Cardiac muscle cell (in vitro differentiated cells and primary cell): Measurements from ENCODE around the gene TRIM66. TPM values are rescaled to one million over a fixed set of nuclear protein-coding genes. Genes with fewer than 3 reads are reported as not detected.

ENCODE experiments used
- DNase-seq, 2 donors: peaks; one replicate each; pipeline versions ENCODE4 v3.0.0 to v3.0.0-alpha.2; 2010 to 2017; ENCODE audit warnings: low read depth in 1 of 2, low spot score in 1 of 2
- H3K27ac ChIP-seq: fragments of 200-600 bp; sonication (generic); 2 replicates; pipeline ENCODE4 v1.5.1; 2016
- H3K27me3 ChIP-seq: fragments of 200-600 bp; sonication (generic); 2 replicates; pipeline ENCODE4 v1.6.0; 2016; ENCODE audit warnings: control low read depth
- H3K36me3 ChIP-seq: fragments of 200-600 bp; sonication (generic); 2 replicates; pipeline ENCODE4 v1.5.1; 2016; ENCODE audit warnings: control low read depth
- H3K4me1 ChIP-seq: fragments of 200-600 bp; sonication (generic); 2 replicates; pipeline ENCODE4 v1.8.1; 2017; ENCODE audit warnings: low read depth, mild to moderate bottlenecking, mixed run types
- H3K4me3 ChIP-seq: fragments of 200-600 bp; sonication (generic); 2 replicates; pipeline ENCODE4 v1.5.1; 2016; ENCODE audit warnings: mild to moderate bottlenecking
- H3K9me3 ChIP-seq: fragments of 200-600 bp; sonication (generic); 2 replicates; pipeline ENCODE4 v1.5.1; 2017; ENCODE audit warnings: low read depth, mild to moderate bottlenecking, control low read depth
- CTCF ChIP-seq: IDR thresholded peaks from 2 replicates; pipeline ENCODE4 v1.5.1; 2012; ENCODE audit warnings: low read depth, mild to moderate bottlenecking, low read length
- polyA plus RNA-seq: library from polyadenylated mRNA; unstranded; fragments of >200 nt; fragmentation: Nextera tagmentation; extraction: Ambion mirVana; gene quantifications from 2 replicates; pipeline ENCODE4 v1.2.1, GENCODE V29; 2016
- total RNA-seq: library from RNA; depleted of rRNA; stranded (reverse); fragments of >200 nt; gene quantifications from 2 replicates; pipeline ENCODE4 v1.2.3, GENCODE V29; 2016

The TRIM66 gene
- total and polyA plus RNA-seq, 2 experiments from 2014 or later, result 3.9 to 10.9 TPM

GRCh38 chr11:8649361-8649760, 33.1 kb downstream of the TRIM66 start:
- Histone ChIP-seq H3K9me3 (no peaks in the 10 kb centered on the region), H3K4me1 (no peaks in the 10 kb centered on the region), H3K4me3 (no peak overlapping the region), H3K36me3 (peaks cover 12% of the 10 kb centered on the region), H3K27me3 (no peaks in the 10 kb centered on the region), H3K27ac (no peak overlapping the region)
- TF ChIP-seq CTCF, result no peak
- peak in 1 of 2 donors; percentile 43 for DNase-seq

DNA sequence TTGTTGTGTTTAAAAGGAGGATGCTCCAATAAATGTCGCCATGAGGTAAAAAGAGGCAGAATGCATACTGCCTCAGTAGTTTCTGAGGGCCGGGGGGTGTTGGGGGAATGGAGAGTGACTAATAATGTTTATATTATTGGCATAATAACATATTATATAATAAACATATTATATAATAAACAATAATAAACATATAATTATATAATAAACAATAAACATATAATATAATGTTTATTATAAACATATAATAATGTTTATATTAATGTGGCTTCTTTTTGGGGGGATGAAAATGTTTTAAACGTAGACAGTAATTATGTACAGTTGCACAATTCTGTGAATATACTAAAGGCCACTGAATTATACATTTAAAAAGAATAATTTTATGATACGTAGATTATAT, 35.6 kb downstream of the TRIM66 start:
- no peak for DNase-seq
- Histone ChIP-seq H3K9me3 (no peaks in the 10 kb centered on the region), H3K27me3 (no peaks in the 10 kb centered on the region), H3K4me1 (no peaks in the 10 kb centered on the region), H3K4me3 (no peak overlapping the region), H3K36me3 (peaks cover 13% of the 10 kb centered on the region), H3K27ac (no peak overlapping the region)
- no peak for TF ChIP-seq CTCF

DNA sequence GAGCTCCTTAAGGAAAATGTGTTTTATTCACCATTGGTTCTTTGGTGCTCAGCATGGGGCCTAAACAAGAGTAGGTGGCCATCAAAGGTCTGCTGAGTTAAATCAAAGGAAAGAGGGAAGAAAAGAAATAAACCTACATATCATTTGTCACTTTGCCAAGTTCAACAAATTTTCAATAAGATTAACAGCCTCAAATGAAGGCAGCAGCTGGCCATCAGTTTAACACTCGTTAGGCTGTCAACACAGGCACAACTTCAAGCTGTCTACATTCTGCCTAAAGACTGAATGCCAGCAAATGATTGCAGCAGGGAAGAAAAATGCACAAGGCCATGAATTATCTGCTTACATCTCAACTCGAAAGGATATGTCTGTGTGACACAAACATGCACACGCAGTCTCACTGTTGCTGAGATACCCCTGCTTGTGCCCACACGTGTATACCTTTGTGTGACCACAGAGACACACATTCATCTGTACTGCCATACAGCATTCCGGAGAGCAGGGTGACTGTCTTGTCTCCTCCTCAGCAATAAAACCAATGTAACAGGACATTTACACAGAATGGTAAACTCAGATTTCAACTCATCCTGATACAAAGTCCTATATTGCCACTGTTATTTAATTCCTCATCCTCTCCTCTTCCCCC, 40.1 kb downstream of the TRIM66 start:
- Histone ChIP-seq H3K36me3 (peaks cover 19% of the 10 kb centered on the region), H3K4me3 (no peak overlapping the region), H3K9me3 (no peaks in the 10 kb centered on the region), H3K27me3 (no peaks in the 10 kb centered on the region), H3K4me1 (no peaks in the 10 kb centered on the region), H3K27ac (no peak overlapping the region)
- TF ChIP-seq CTCF, result no peak
- no peak for DNase-seq

GRCh38 chr11:8641332-8641731, 41.1 kb downstream of the TRIM66 start:
- Histone ChIP-seq H3K27me3 (no peaks in the 10 kb centered on the region), H3K36me3 (peaks cover 17% of the 10 kb centered on the region), H3K4me1 (no peaks in the 10 kb centered on the region), H3K4me3 (no peak overlapping the region), H3K9me3 (no peaks in the 10 kb centered on the region), H3K27ac (no peak overlapping the region)
- TF ChIP-seq CTCF, result no peak
- no peak for DNase-seq

- no peak overlapping the region for H3K4me3 ChIP-seq
- H3K27me3 ChIP-seq, result no peaks in the 10 kb centered on the region
- no peaks in the 10 kb centered on the region for H3K9me3 ChIP-seq
- H3K4me1 ChIP-seq, result no peaks in the 10 kb centered on the region
- peaks cover 9% of the 10 kb centered on the region for H3K36me3 ChIP-seq
- TF ChIP-seq CTCF, result no peak
- no peak for DNase-seq
- no peak overlapping the region for H3K27ac ChIP-seq
These were observed 42.1 kb downstream of the TRIM66 start for GRCh38 chr11:8640267-8640906.
